Naive thymus-derived CD4-positive, alpha-beta T cell (primary cell): ENCODE measurements around the gene FAM83E. TPM values are rescaled to one million over a fixed set of nuclear protein-coding genes. Genes with fewer than 3 reads are reported as not detected.

Source experiments
- ATAC-seq: fragments of 150-1000 bp; cut with Tn5 transposase; 2 replicates; pipeline ENCODE4 v1.10.0; 2021; ENCODE audit warnings: mild to moderate bottlenecking, moderate library complexity
- CTCF ChIA-PET: fragments of 350-600 bp; sonication (Branson Sonifier 250); formaldehyde crosslinking; loops from one replicate; lab custom pipeline; 2021; ENCODE audit warnings: antibody characterized with exemption; lab: Charles Lee
- POLR2A ChIA-PET: fragments of 350-600 bp; sonication (Branson Sonifier 250); formaldehyde crosslinking; loops from one replicate; lab custom pipeline; 2021; ENCODE audit warnings: antibody characterized with exemption, inconsistent platforms; lab: Charles Lee
- DNase-seq, 9 donors: peaks; one replicate each; pipeline versions ENCODE4 v3.0.0 to v3.0.0-alpha.2; 2020 to 2022; ENCODE audit warnings: mixed read lengths in 1 of 9
- H3K27ac ChIP-seq: one replicate; pipeline ENCODE4 v1.7.0; 2013; ENCODE audit warnings: mild to moderate bottlenecking, low read depth, low read length, moderate library complexity
- H3K27me3 ChIP-seq, 2 donors: one replicate each; pipeline ENCODE4 v1.7.0; 2013; ENCODE audit warnings: low read length in 2 of 2, mild to moderate bottlenecking in 2 of 2, moderate library complexity in 2 of 2; ENCODE audit not compliant: control insufficient read depth in 2 of 2, insufficient read depth in 2 of 2
- H3K36me3 ChIP-seq, 3 experiments: 1 replicate in 2 of 3; 2 replicates in 1 of 3; pipeline ENCODE4 v1.7.0; 2013; ENCODE audit warnings: low read length in 3 of 3, mild to moderate bottlenecking in 3 of 3, moderate library complexity in 1 of 3; ENCODE audit not compliant: insufficient read depth in 3 of 3, control insufficient read depth in 2 of 3
- H3K4me1 ChIP-seq, 2 donors: one replicate each; pipeline ENCODE4 v1.7.0; 2013; ENCODE audit warnings: low read length in 2 of 2, mild to moderate bottlenecking in 2 of 2, moderate library complexity in 1 of 2; ENCODE audit not compliant: control insufficient read depth in 2 of 2, insufficient read depth in 2 of 2
- H3K4me3 ChIP-seq: 2 replicates; pipeline ENCODE4 v1.7.0; 2013; ENCODE audit warnings: mild to moderate bottlenecking, low read length
- H3K9me3 ChIP-seq, 3 experiments: 1 replicate in 2 of 3; 2 replicates in 1 of 3; pipeline ENCODE4 v1.7.0; 2013; ENCODE audit warnings: low read length in 3 of 3; ENCODE audit not compliant: control insufficient read depth in 2 of 3
- H3K27ac Mint-ChIP-seq, 9 donors: one replicate each; pipeline ENCODE4 v1.8.0; 2020 to 2022; ENCODE audit warnings: mixed read lengths in 9 of 9, mild to moderate bottlenecking in 8 of 9, moderate library complexity in 5 of 9, inconsistent platforms in 2 of 9
- H3K27me3 Mint-ChIP-seq, 5 donors: one replicate each; pipeline ENCODE4 v1.8.0; 2021 to 2022; ENCODE audit warnings: mixed read lengths in 5 of 5, mild to moderate bottlenecking in 1 of 5
- H3K36me3 Mint-ChIP-seq, 5 donors: one replicate each; pipeline ENCODE4 v1.8.0; 2020 to 2022; ENCODE audit warnings: mixed read lengths in 5 of 5, mild to moderate bottlenecking in 3 of 5, inconsistent platforms in 1 of 5
- H3K4me1 Mint-ChIP-seq, 7 donors: one replicate each; pipeline ENCODE4 v1.8.0; 2020 to 2022; ENCODE audit warnings: mixed read lengths in 7 of 7, mild to moderate bottlenecking in 3 of 7, inconsistent platforms in 1 of 7
- H3K4me3 Mint-ChIP-seq, 10 donors: one replicate each; pipeline ENCODE4 v1.8.0; 2020 to 2022; ENCODE audit warnings: mild to moderate bottlenecking in 10 of 10, mixed read lengths in 10 of 10, moderate library complexity in 6 of 10, inconsistent platforms in 2 of 10
- H3K9me3 Mint-ChIP-seq, 11 donors: one replicate each; pipeline ENCODE4 v1.8.0; 2020 to 2022; ENCODE audit warnings: mixed read lengths in 11 of 11, mild to moderate bottlenecking in 4 of 11, inconsistent platforms in 1 of 11, moderate library complexity in 1 of 11
- intact Hi-C, 2 donors: fragments of 100-400 bp; cut with micrococcal nuclease; formaldehyde crosslinking; loops; one replicate each; pipeline ENCODE4 v1.15.1; 2023
- polyA plus RNA-seq, 2 donors: library from polyadenylated mRNA; unstranded; fragments of 300-500 nt; fragmentation: Illumina TruSeq; gene quantifications; one replicate each; pipeline ENCODE4 v1.2.3, GENCODE V29; 2021
- total RNA-seq, 6 experiments: library from RNA in 5 of 6; stranded (reverse) in 5 of 6; gene quantifications; 1 replicate in 5 of 6; 2 replicates in 1 of 6; pipeline ENCODE4 v1.2.3 and lab custom pipeline; 2021 to 2026

Gene FAM83E
- total and polyA plus RNA-seq, 7 experiments from 2014 or later, result 0.66 to 3.7 (median 2.4) TPM; not detected in 2

- POLR2A ChIA-PET, result interaction anchor here (0.7 to 3.0 kb wide), 25 partner anchors 8 to 1380 kb away, joined by 3 to 36 read pairs (median 4); partner anchors contain the start of genes BAX, DBP, GYS1 and RPL18
- peaks cover 24 to 57% (median 42%) of the 10 kb centered on the region in 7 donors for H3K4me1 Mint-ChIP-seq
- H3K27me3 Mint-ChIP-seq, result peaks cover 0 to 9% (median 0%) of the 10 kb centered on the region in 5 donors
- H3K27ac ChIP-seq, result peak overlapping the region; percentile 79
- H3K4me3 Mint-ChIP-seq, result peak overlapping the region; percentile 86 to 99 (median 94)
- H3K9me3 Mint-ChIP-seq, result no peaks in the 10 kb centered on the region
- H3K27me3 ChIP-seq, result no peaks in the 10 kb centered on the region
- DNase-seq (peak in 8 of 9 donors; percentile 66 to 82 (median 78)), ATAC-seq (peak; percentile 74)
- no peaks in the 10 kb centered on the region for H3K9me3 ChIP-seq
- peak overlapping the region in 8 of 9 donors; percentile 90 to 98 (median 94) for H3K27ac Mint-ChIP-seq
- H3K4me3 ChIP-seq, result peak overlapping the region; percentile 94
- intact Hi-C loops, result loop anchor here (2.0 to 5.0 kb wide), 4 partner anchors 228 to 1232 kb away; partner anchors contain the start of genes AKT1S1 (in 1 of the 2), FTL (in 1 of the 2), PPP1R15A (in 1 of the 2) and SNRNP70 (in 1 of the 2)
- H3K36me3 Mint-ChIP-seq, result no peaks in the 10 kb centered on the region
- H3K36me3 ChIP-seq, result no peaks in the 10 kb centered on the region
- peaks cover 21% of the 10 kb centered on the region in 2 donors for H3K4me1 ChIP-seq
- CTCF ChIA-PET, result interaction anchor here (0.7 to 2.2 kb wide), 16 partner anchors 9 to 310 kb away, joined by 3 to 43 read pairs (median 5); partner anchors contain the start of genes BCAT2, DBP, RPL18 and SPHK2
These were observed 30.2 kb upstream of the FAM83E start for GRCh38 chr19:48644839-48645619.

DNA sequence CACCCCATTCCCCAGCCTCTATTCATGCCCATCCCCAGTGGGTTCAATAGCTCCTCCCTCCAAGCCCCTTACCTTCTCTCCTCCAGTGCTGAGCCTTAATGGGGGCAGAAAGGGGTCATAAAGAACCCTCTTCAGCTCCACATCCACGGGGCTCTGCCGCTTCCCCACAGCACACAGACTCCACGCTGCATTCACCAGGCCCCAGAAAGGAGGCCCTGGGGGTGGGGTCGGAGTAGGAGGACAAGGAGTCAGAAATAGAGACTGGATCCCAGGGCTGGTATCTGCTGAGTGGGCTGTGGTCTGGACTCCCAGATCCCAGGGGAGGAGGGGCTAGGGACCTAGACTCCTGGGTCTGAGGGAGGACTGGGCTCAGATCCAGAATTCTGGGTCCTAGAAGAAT, 29.5 kb upstream of the FAM83E start:
- no peak for DNase-seq
- Histone ChIP-seq H3K27ac (peak overlapping the region; percentile 1), H3K36me3 (no peaks in the 10 kb centered on the region), H3K4me3 (no peak overlapping the region), H3K27me3 (no peaks in the 10 kb centered on the region), H3K9me3 (no peaks in the 10 kb centered on the region), H3K4me1 (peaks cover 16 to 17% of the 10 kb centered on the region in 2 donors)
- no peak for ATAC-seq
- ChIA-PET POLR2A (interaction anchor here (1.0 to 3.0 kb wide), 9 partner anchors 7 to 310 kb away, joined by 3 to 36 read pairs (median 10); partner anchors contain the start of genes BAX, DBP, RPL18 and SPHK2), CTCF (interaction anchor here (1.4 to 2.2 kb wide), 2 partner anchors 32 to 166 kb away, joined by 3 to 43 read pairs; partner anchors contain the start of gene BCAT2)
- H3K36me3 Mint-ChIP-seq, result no peaks in the 10 kb centered on the region
- H3K27me3 Mint-ChIP-seq, result peaks cover 0 to 11% (median 0%) of the 10 kb centered on the region in 5 donors
- intact Hi-C loops, result loop anchor here in 1 of 2 donors (2.0 kb wide), 2 partner anchors 228 to 1232 kb away; partner anchors contain the start of genes AKT1S1, PPP1R15A and TBC1D17
- H3K4me1 Mint-ChIP-seq, result peaks cover 24 to 56% (median 39%) of the 10 kb centered on the region in 7 donors
- no peaks in the 10 kb centered on the region for H3K9me3 Mint-ChIP-seq
- peak overlapping the region in 6 of 10 donors; percentile 86 to 99 (median 96) for H3K4me3 Mint-ChIP-seq
- peak overlapping the region in 6 of 9 donors; percentile 76 to 97 (median 94) for H3K27ac Mint-ChIP-seq

- no peaks in the 10 kb centered on the region for H3K27me3 ChIP-seq
- peak overlapping the region in 1 of 10 donors; percentile 26 for H3K4me3 Mint-ChIP-seq
- peak overlapping the region in 4 of 9 donors; percentile 14 to 64 (median 36) for H3K27ac Mint-ChIP-seq
- DNase-seq (no peak), ATAC-seq (no peak)
- POLR2A ChIA-PET, result interaction anchor here (0.6 to 2.1 kb wide), 2 partner anchors 8 to 24 kb away, joined by 4 to 9 read pairs; partner anchors contain the start of genes RPL18 and SPHK2
- H3K4me1 ChIP-seq, result peaks cover 25% of the 10 kb centered on the region in 2 donors
- peaks cover 0 to 11% (median 0%) of the 10 kb centered on the region in 5 donors for H3K27me3 Mint-ChIP-seq
- H3K4me1 Mint-ChIP-seq, result peaks cover 26 to 57% (median 42%) of the 10 kb centered on the region in 7 donors
- H3K4me3 ChIP-seq, result no peak overlapping the region
- intact Hi-C loops, result no loop called here
- no peak overlapping the region for H3K27ac ChIP-seq
- H3K36me3 ChIP-seq, result no peaks in the 10 kb centered on the region
- H3K9me3 ChIP-seq, result no peaks in the 10 kb centered on the region
- H3K9me3 Mint-ChIP-seq, result peaks cover 0 to 4% (median 0%) of the 10 kb centered on the region in 11 donors
- CTCF ChIA-PET, result no interaction called here
- H3K36me3 Mint-ChIP-seq, result peaks cover 0 to 5% (median 0%) of the 10 kb centered on the region in 5 donors
These were observed 28.0 kb upstream of the FAM83E start for GRCh38 chr19:48642862-48643261.

- peaks cover 0 to 5% (median 0%) of the 10 kb centered on the region in 5 donors for H3K36me3 Mint-ChIP-seq
- H3K9me3 Mint-ChIP-seq, result peaks cover 0 to 4% (median 0%) of the 10 kb centered on the region in 11 donors
- DNase-seq (no peak), ATAC-seq (no peak)
- no peak overlapping the region for H3K27ac ChIP-seq
- ChIA-PET POLR2A (interaction anchor here (0.8 to 1.3 kb wide), 4 partner anchors 14 to 106 kb away, joined by 3 to 4 read pairs (median 4); no protein-coding TSS in a partner anchor), CTCF (no interaction called here)
- peaks cover 0 to 11% (median 0%) of the 10 kb centered on the region in 5 donors for H3K27me3 Mint-ChIP-seq
- peaks cover 0 to 2% (median 0%) of the 10 kb centered on the region in 3 experiments for H3K36me3 ChIP-seq
- H3K4me3 Mint-ChIP-seq, result no peak overlapping the region
- H3K27me3 ChIP-seq, result no peaks in the 10 kb centered on the region
- peaks cover 19 to 25% of the 10 kb centered on the region in 2 donors for H3K4me1 ChIP-seq
- intact Hi-C loops, result no loop called here
- no peaks in the 10 kb centered on the region for H3K9me3 ChIP-seq
- H3K4me1 Mint-ChIP-seq, result peaks cover 20 to 48% (median 38%) of the 10 kb centered on the region in 7 donors
- H3K27ac Mint-ChIP-seq, result peak overlapping the region in 3 of 9 donors; percentile 51 to 56 (median 54)
- no peak overlapping the region for H3K4me3 ChIP-seq
These were observed 27.0 kb upstream of the FAM83E start for GRCh38 chr19:48641850-48642249.

GRCh38 chr19:48639483-48640375, 24.9 kb upstream of the FAM83E start:
- H3K4me3 Mint-ChIP-seq, result peak overlapping the region in 8 of 10 donors; percentile 20 to 100 (median 50)
- H3K36me3 Mint-ChIP-seq, result peaks cover 0 to 5% (median 0%) of the 10 kb centered on the region in 5 donors
- H3K4me3 ChIP-seq, result no peak overlapping the region
- H3K9me3 ChIP-seq, result no peaks in the 10 kb centered on the region
- peaks cover 0 to 10% (median 0%) of the 10 kb centered on the region in 11 donors for H3K9me3 Mint-ChIP-seq
- DNase-seq (no peak), ATAC-seq (no peak)
- H3K27me3 Mint-ChIP-seq, result peaks cover 0 to 11% (median 0%) of the 10 kb centered on the region in 5 donors
- no peak overlapping the region for H3K27ac ChIP-seq
- no peaks in the 10 kb centered on the region for H3K27me3 ChIP-seq
- ChIA-PET POLR2A (interaction anchor here (0.7 kb wide), 1 partner anchor 9 kb away, joined by 5 read pairs; no protein-coding TSS in a partner anchor), CTCF (no interaction called here)
- peak overlapping the region in 7 of 9 donors; percentile 58 to 98 (median 97) for H3K27ac Mint-ChIP-seq
- intact Hi-C loops, result loop anchor here (5.0 to 10.0 kb wide), 13 partner anchors 38 to 1527 kb away; partner anchors contain the start of genes CCDC9 (in 2 of the 2), PRMT1 (in 2 of the 2), AKT1S1 (in 1 of the 2) and ALDH16A1 (in 1 of the 2)
- peaks cover 18 to 22% of the 10 kb centered on the region in 2 donors for H3K4me1 ChIP-seq
- H3K36me3 ChIP-seq, result peaks cover 0 to 12% (median 0%) of the 10 kb centered on the region in 3 experiments
- peaks cover 9 to 37% (median 32%) of the 10 kb centered on the region in 7 donors for H3K4me1 Mint-ChIP-seq
